HG02642 (cell line): ENCODE measurements around the gene FAM171A1.

ENCODE experiments used
- ATAC-seq: cut with Tn5 transposase; IDR thresholded peaks from one replicate; pipeline ENCODE4 v1.9.1; 2021; ENCODE audit warnings: mild to moderate bottlenecking; ENCODE audit not compliant: unreplicated experiment, poor library complexity

FAM171A1 gene

GRCh38 chr10:15374566-15374965, 3.5 kb upstream of the FAM171A1 start:
- no peak for ATAC-seq

GRCh38 chr10:15374156-15374555, 3.1 kb upstream of the FAM171A1 start:
- no peak for ATAC-seq

GRCh38 chr10:15373199-15373598, 2.1 kb upstream of the FAM171A1 start:
- no peak for ATAC-seq

GRCh38 chr10:15370212-15370855, 755 bp downstream of the FAM171A1 start:
- ATAC-seq, result peak; percentile 38

- ATAC-seq, result no peak
These were observed 1.6 kb downstream of the FAM171A1 start for GRCh38 chr10:15369256-15370211.

GRCh38 chr10:15368101-15368855, 2.8 kb downstream of the FAM171A1 start:
- ATAC-seq, result no peak

GRCh38 chr10:15367296-15368085, 3.6 kb downstream of the FAM171A1 start:
- no peak for ATAC-seq

- no peak for ATAC-seq
These were observed 5.4 kb downstream of the FAM171A1 start for GRCh38 chr10:15365692-15366091.

- no peak for ATAC-seq
These were observed 7.1 kb downstream of the FAM171A1 start for GRCh38 chr10:15364001-15364400.

- no peak for ATAC-seq
These were observed 8.1 kb downstream of the FAM171A1 start for GRCh38 chr10:15363031-15363430.

- ATAC-seq, result no peak
These were observed 10.0 kb downstream of the FAM171A1 start for GRCh38 chr10:15361131-15361530.

GRCh38 chr10:15360566-15360965, 10.5 kb downstream of the FAM171A1 start:
- no peak for ATAC-seq

GRCh38 chr10:15353471-15354017, 17.5 kb downstream of the FAM171A1 start:
- ATAC-seq, result no peak

- ATAC-seq, result no peak
These were observed 18.3 kb downstream of the FAM171A1 start for GRCh38 chr10:15352836-15353235.

- ATAC-seq, result no peak
These were observed 18.9 kb downstream of the FAM171A1 start for GRCh38 chr10:15352201-15352600.

GRCh38 chr10:15351099-15351820, 19.8 kb downstream of the FAM171A1 start:
- ATAC-seq, result no peak

- ATAC-seq, result no peak
These were observed 22.0 kb downstream of the FAM171A1 start for GRCh38 chr10:15349112-15349511.

GRCh38 chr10:15348579-15348978, 22.5 kb downstream of the FAM171A1 start:
- ATAC-seq, result no peak

- no peak for ATAC-seq
These were observed 23.9 kb downstream of the FAM171A1 start for GRCh38 chr10:15347150-15347549.
